A549 (cell line): Measurements from ENCODE around the gene TEX11.

ENCODE experiments used
- BHLHE40 ChIP-seq: IDR thresholded peaks from 2 replicates; pipeline ENCODE4 v1.6.1; 2012; ENCODE audit warnings: low read depth, low read length, inconsistent platforms
- CHD4 ChIP-seq: fragments of 200-600 bp; sonication (generic); IDR thresholded peaks from 2 replicates; pipeline ENCODE4 v1.6.1; 2016; ENCODE audit warnings: antibody characterized with exemption, mild to moderate bottlenecking, borderline replicate concordance
- EHMT2 ChIP-seq: fragments of 200-600 bp; sonication (generic); IDR thresholded peaks from 2 replicates; pipeline ENCODE4 v1.6.1; 2016; ENCODE audit warnings: antibody characterized with exemption, low read depth, mild to moderate bottlenecking, moderate library complexity
- FOSL2 ChIP-seq, 2 experiments: fragments of 450-650 bp in 1 of 2; fragments of >200 bp in 1 of 2; sonication (Bioruptor Twin) in 1 of 2; formaldehyde crosslinking; IDR thresholded peaks; 2 replicates each; pipeline versions ENCODE4 v1.5.0 to v1.6.1; 2016 to 2020; ENCODE audit warnings: mild to moderate bottlenecking in 1 of 2, moderate library complexity in 1 of 2
- JUNB ChIP-seq: fragments of >200 bp; sonication (Bioruptor Twin); formaldehyde crosslinking; IDR thresholded peaks from 2 replicates; pipeline ENCODE4 v1.6.1; 2016
- MAX ChIP-seq: IDR thresholded peaks from 2 replicates; pipeline ENCODE4 v1.6.1; 2012
- POLR2A ChIP-seq: IDR thresholded peaks from 2 replicates; pipeline ENCODE4 v1.6.1; 2012; ENCODE audit warnings: mild to moderate bottlenecking, low read length
- RCOR1 ChIP-seq: fragments of 150-350 bp; IDR thresholded peaks from 2 replicates; pipeline ENCODE4 v1.6.1; 2014; ENCODE audit warnings: antibody characterized with exemption, low read length, low read depth
- REST ChIP-seq: fragments of 200-600 bp; sonication (generic); IDR thresholded peaks from 2 replicates; pipeline ENCODE4 v1.6.1; 2016; ENCODE audit warnings: antibody characterized with exemption, mild to moderate bottlenecking, moderate library complexity
- USF2 ChIP-seq: fragments of 450-650 bp; IDR thresholded peaks from 2 replicates; pipeline ENCODE4 v1.6.1; 2014; ENCODE audit warnings: antibody characterized with exemption
- ZC3H11A ChIP-seq: fragments of 450-650 bp; IDR thresholded peaks from 2 replicates; pipeline ENCODE4 v1.6.1; 2014; ENCODE audit warnings: antibody characterized with exemption, mild to moderate bottlenecking
- ZSCAN20 ChIP-seq: fragments of 250-450 bp; sonication (Bioruptor Pico); IDR thresholded peaks from 2 replicates; pipeline ENCODE4 v1.8.0; 2022; ENCODE audit warnings: mild to moderate bottlenecking, moderate library complexity
- TF ChIP-seq, protein P1 (sequence below): fragments of >200 bp; sonication (Bioruptor Twin); formaldehyde crosslinking; IDR thresholded peaks from 3 replicates; pipeline ENCODE4 v1.5.1; 2016
- TF ChIP-seq, protein P2 (sequence below): fragments of 250-450 bp; sonication (Bioruptor Pico); IDR thresholded peaks from 2 replicates; pipeline ENCODE4 v1.5.0; 2021; ENCODE audit warnings: mild to moderate bottlenecking, moderate library complexity, borderline replicate concordance

DNA sequence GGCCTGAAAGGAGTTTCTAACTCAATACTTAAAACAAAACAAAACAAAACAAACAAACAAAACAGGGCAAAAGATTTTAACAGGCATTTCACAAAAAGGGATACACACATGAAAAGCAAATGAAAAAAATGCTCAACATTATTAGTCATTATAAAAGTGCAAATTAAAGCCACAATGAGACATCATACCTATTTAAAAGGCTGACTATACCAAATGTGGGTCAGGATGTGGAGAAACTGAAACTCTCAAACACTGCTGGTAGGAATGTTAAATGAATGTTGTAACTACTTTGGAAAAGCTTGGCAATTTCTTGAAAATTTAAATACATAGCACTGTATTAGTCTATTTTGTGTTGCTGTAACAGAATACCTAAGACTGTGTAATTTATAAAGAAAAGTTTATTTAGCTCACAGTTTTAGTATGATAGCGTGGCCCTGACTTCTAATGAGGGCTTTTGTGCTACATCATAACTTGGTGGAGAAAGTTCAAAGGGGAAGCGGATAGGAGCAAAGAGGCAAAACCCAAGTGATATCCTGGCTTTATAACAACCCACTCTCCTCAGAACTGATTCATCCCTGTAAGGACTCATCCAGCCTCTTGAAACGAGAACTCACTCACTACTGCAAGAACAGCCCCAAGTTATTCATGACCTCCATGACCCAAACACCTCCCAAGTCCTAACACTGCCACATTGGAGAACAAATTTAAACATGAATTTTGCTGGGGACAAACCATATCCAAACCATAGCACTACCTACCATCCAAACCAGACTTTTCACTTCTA lies 214.0 kb downstream of the TEX11 start:
- no peak for TF ChIP-seq POLR2A
- no peak for TF ChIP-seq ZSCAN20 (CRISPR knock-in tag)
- TF ChIP-seq REST, result no peak
- TF ChIP-seq MAX, result no peak
- TF ChIP-seq, protein P1, sequence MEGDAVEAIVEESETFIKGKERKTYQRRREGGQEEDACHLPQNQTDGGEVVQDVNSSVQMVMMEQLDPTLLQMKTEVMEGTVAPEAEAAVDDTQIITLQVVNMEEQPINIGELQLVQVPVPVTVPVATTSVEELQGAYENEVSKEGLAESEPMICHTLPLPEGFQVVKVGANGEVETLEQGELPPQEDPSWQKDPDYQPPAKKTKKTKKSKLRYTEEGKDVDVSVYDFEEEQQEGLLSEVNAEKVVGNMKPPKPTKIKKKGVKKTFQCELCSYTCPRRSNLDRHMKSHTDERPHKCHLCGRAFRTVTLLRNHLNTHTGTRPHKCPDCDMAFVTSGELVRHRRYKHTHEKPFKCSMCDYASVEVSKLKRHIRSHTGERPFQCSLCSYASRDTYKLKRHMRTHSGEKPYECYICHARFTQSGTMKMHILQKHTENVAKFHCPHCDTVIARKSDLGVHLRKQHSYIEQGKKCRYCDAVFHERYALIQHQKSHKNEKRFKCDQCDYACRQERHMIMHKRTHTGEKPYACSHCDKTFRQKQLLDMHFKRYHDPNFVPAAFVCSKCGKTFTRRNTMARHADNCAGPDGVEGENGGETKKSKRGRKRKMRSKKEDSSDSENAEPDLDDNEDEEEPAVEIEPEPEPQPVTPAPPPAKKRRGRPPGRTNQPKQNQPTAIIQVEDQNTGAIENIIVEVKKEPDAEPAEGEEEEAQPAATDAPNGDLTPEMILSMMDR, result no peak
- no peak for TF ChIP-seq FOSL2 (IDR thresholded peaks at IDR 0.05)
- TF ChIP-seq FOSL2 (CRISPR knock-in tag; IDR thresholded peaks at IDR 0.05), result no peak
- TF ChIP-seq CHD4, result no peak
- TF ChIP-seq ZC3H11A, result no peak
- TF ChIP-seq BHLHE40, result no peak
- TF ChIP-seq, protein P2, sequence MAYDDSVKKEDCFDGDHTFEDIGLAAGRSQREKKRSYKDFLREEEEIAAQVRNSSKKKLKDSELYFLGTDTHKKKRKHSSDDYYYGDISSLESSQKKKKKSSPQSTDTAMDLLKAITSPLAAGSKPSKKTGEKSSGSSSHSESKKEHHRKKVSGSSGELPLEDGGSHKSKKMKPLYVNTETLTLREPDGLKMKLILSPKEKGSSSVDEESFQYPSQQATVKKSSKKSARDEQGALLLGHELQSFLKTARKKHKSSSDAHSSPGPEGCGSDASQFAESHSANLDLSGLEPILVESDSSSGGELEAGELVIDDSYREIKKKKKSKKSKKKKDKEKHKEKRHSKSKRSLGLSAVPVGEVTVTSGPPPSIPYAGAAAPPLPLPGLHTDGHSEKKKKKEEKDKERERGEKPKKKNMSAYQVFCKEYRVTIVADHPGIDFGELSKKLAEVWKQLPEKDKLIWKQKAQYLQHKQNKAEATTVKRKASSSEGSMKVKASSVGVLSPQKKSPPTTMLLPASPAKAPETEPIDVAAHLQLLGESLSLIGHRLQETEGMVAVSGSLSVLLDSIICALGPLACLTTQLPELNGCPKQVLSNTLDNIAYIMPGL (CRISPR knock-in tag), result no peak
- no peak for TF ChIP-seq EHMT2
- TF ChIP-seq RCOR1, result no peak
- no peak for TF ChIP-seq JUNB
- TF ChIP-seq USF2, result no peak
